ENCODE measurements around the gene COG4.
A peak's percentile ranks its signal among the peaks of the same experiment; 100 is the strongest.

Gene COG4

DNA sequence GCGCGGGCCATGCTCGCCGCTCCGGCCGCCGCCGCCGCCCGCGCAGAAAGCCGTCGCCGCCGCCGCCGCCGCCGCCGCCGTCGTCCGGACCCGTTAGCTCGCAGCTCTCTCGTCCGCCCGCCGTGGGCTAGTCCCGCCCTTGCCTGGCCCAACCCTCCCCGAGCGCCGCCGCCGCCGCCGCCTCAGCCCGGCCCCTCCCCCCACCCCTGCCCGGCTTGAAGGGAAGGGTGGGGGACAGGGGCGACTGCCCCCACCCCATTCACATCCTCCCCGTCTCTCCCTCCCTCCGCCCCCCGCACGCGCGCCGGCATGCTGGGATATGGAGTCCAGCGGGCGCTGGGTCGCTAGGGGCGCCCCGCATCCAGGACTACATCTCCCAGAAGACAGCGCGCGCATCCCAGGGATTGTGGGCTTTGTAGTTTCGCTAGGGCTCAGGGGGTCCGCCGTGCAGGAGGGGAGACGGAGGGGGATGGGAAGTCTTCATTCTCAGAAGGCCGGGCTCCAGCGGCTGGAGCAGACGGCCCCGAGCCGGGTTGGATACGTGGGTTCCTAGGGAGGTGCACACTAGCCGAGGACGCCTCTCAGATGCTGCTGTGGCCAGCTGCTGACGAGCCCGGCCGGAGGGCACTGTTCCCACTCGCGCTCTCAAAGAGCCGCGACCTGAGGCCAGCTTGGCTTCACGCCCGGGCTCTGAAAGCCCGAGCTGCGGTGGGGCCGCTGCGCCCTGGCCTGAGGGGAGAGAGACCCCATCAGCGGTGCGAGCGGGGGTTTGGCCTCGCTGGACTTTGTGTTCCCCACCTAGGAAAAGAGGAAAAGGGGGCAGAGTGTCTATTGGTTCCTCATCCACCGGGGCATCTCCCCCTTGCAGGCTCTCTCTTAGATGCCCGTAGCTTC, 84.1 kb downstream of the COG4 start, which contains the start of gene ST3GAL2 (continued):
- TF ChIP-seq CTCF (tag by site-specific recombination; IDR thresholded peaks at IDR 0.05) (peak; percentile 63), ZNF560 (tag by site-specific recombination; IDR thresholded peaks at IDR 0.05; ENCODE audit: borderline replicate concordance) (no peak), ZBTB44 (tag by site-specific recombination; IDR thresholded peaks at IDR 0.05) (0 out of 2 replicates have a peak, but pooled peaks have one; percentile 48), ZNF777 (tag by site-specific recombination; IDR thresholded peaks at IDR 0.05; ENCODE audit: borderline replicate concordance) (peak; percentile 44; the same call in 1 of the 2 replicates), ZBTB48 (tag by site-specific recombination; IDR thresholded peaks at IDR 0.05) (peak; percentile 94), ZBTB7A (tag by site-specific recombination; IDR thresholded peaks at IDR 0.05; ENCODE audit: low read depth) (peak; percentile 99), ZNF341 (tag by site-specific recombination; IDR thresholded peaks at IDR 0.05; ENCODE audit: low read depth) (peak; percentile 84), ZEB2 (tag by site-specific recombination; IDR thresholded peaks at IDR 0.05) (peak; percentile 57; the same call in 1 of the 2 replicates), ZFHX2 (tag by site-specific recombination; conservative IDR thresholded peaks at IDR 0.05) (peak; percentile 75), ZBTB26 (tag by site-specific recombination; optimal IDR thresholded peaks at IDR 0.05) (peak; percentile 77), PRDM10 (tag by site-specific recombination; IDR thresholded peaks at IDR 0.05) (peak; percentile 72), ZNF24 (tag by site-specific recombination; IDR thresholded peaks at IDR 0.05) (peak; percentile 67; the same call in 1 of the 2 replicates), ZNF416 (tag by site-specific recombination; IDR thresholded peaks at IDR 0.05) (no peak), ZNF585B (tag by site-specific recombination; IDR thresholded peaks at IDR 0.05) (no peak), EGR2 (tag by site-specific recombination; IDR thresholded peaks at IDR 0.05; ENCODE audit: low read depth) (peak; percentile 74), YY2 (tag by site-specific recombination; IDR thresholded peaks at IDR 0.05) (peak; percentile 95), PRDM6 (tag by site-specific recombination; IDR thresholded peaks at IDR 0.05) (no peak)
- TF ChIP-seq, protein P1, sequence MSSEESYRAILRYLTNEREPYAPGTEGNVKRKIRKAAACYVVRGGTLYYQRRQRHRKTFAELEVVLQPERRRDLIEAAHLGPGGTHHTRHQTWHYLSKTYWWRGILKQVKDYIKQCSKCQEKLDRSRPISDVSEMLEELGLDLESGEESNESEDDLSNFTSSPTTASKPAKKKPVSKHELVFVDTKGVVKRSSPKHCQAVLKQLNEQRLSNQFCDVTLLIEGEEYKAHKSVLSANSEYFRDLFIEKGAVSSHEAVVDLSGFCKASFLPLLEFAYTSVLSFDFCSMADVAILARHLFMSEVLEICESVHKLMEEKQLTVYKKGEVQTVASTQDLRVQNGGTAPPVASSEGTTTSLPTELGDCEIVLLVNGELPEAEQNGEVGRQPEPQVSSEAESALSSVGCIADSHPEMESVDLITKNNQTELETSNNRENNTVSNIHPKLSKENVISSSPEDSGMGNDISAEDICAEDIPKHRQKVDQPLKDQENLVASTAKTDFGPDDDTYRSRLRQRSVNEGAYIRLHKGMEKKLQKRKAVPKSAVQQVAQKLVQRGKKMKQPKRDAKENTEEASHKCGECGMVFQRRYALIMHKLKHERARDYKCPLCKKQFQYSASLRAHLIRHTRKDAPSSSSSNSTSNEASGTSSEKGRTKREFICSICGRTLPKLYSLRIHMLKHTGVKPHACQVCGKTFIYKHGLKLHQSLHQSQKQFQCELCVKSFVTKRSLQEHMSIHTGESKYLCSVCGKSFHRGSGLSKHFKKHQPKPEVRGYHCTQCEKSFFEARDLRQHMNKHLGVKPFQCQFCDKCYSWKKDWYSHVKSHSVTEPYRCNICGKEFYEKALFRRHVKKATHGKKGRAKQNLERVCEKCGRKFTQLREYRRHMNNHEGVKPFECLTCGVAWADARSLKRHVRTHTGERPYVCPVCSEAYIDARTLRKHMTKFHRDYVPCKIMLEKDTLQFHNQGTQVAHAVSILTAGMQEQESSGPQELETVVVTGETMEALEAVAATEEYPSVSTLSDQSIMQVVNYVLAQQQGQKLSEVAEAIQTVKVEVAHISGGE (tag by site-specific recombination; conservative IDR thresholded peaks at IDR 0.05; ENCODE audit: low read depth) = peak; percentile 56
- TF ChIP-seq, protein P2, sequence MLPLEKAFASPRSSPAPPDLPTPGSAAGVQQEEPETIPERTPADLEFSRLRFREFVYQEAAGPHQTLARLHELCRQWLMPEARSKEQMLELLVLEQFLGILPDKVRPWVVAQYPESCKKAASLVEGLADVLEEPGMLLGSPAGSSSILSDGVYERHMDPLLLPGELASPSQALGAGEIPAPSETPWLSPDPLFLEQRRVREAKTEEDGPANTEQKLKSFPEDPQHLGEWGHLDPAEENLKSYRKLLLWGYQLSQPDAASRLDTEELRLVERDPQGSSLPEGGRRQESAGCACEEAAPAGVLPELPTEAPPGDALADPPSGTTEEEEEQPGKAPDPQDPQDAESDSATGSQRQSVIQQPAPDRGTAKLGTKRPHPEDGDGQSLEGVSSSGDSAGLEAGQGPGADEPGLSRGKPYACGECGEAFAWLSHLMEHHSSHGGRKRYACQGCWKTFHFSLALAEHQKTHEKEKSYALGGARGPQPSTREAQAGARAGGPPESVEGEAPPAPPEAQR (tag by site-specific recombination; IDR thresholded peaks at IDR 0.05) = 0 out of 2 replicates have a peak, but pooled peaks have one; percentile 24
- TF ChIP-seq, protein P3, sequence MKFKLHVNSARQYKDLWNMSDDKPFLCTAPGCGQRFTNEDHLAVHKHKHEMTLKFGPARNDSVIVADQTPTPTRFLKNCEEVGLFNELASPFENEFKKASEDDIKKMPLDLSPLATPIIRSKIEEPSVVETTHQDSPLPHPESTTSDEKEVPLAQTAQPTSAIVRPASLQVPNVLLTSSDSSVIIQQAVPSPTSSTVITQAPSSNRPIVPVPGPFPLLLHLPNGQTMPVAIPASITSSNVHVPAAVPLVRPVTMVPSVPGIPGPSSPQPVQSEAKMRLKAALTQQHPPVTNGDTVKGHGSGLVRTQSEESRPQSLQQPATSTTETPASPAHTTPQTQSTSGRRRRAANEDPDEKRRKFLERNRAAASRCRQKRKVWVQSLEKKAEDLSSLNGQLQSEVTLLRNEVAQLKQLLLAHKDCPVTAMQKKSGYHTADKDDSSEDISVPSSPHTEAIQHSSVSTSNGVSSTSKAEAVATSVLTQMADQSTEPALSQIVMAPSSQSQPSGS (tag by site-specific recombination; IDR thresholded peaks at IDR 0.05; ENCODE audit: low read depth) = no peak
